Left colon (tissue), 2 donors: ENCODE data around the gene DNAJC15. TPM values are rescaled to one million over a fixed set of nuclear protein-coding genes. Genes with fewer than 3 reads are reported as not detected.
A peak's percentile ranks its signal among the peaks of the same experiment; 100 is the strongest.

ENCODE experiments used
- ATAC-seq: fragments of 200-7000 bp; cut with Tn5 transposase; one replicate; pipeline ENCODE4 v1.9.1; 2020; ENCODE audit warnings: mild to moderate bottlenecking, moderate library complexity
- DNase-seq, 2 donors: peaks; one replicate each; pipeline ENCODE4 v3.0.0-alpha.2; 2020
- intact Hi-C, 2 donors: fragments of 100-400 bp; cut with DNase I in 1 of 2; cut with micrococcal nuclease in 1 of 2; formaldehyde crosslinking; loops; one replicate each; pipeline versions ENCODE4 v1.11.2 to v1.14.0; 2022; cut with DNase I, micrococcal nuclease
- total RNA-seq, 2 donors: library from RNA; stranded (reverse); fragmentation: NEBNext Ultra II Directional; extraction: Animal tissue kit (Norgen Biotek cat#: 25700); gene quantifications; one replicate each; pipeline ENCODE4 v1.2.1, GENCODE V29; 2021
- donor health status: DM: no; HTN: no; CAD: no.
- donor health status: DM: yes; HTN: yes; CAD: no.

The DNAJC15 gene
- total RNA-seq, 2 donors from 2014 or later = 22.8 to 29.2 TPM

GRCh38 chr13:43110658-43111057, 87.3 kb downstream of the DNAJC15 start:
- ATAC-seq = peak; percentile 87
- DNase-seq = no peak
- intact Hi-C loops = no loop called here

GRCh38 chr13:43111559-43112400, 88.4 kb downstream of the DNAJC15 start:
- intact Hi-C loops = no loop called here
- ATAC-seq (no peak), DNase-seq (no peak)

GRCh38 chr13:43113603-43114002, 90.2 kb downstream of the DNAJC15 start:
- ATAC-seq (no peak), DNase-seq (no peak)
- intact Hi-C loops = no loop called here

DNA sequence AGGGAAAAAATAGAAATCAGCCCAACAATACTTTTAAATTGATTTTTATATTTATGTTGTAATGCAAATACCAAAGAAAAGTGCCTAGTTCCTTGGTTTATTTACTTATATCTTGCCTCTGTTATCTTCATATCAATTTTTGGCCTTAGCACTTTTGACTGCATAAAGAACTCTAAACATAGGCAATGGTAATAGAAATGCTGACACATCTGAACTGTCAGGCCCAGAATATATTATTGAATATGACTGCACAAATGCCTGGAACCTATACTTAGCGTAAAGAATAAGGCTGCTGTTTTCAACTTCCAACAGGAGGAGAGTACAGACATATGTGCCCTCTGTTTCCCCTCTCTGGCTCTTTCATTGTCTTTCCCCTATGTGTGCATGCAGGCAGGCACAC, 91.1 kb downstream of the DNAJC15 start:
- ATAC-seq = no peak
- intact Hi-C loops = no loop called here
- no peak for DNase-seq

GRCh38 chr13:43115141-43115540, 91.8 kb downstream of the DNAJC15 start:
- no peak for ATAC-seq
- DNase-seq = no peak
- intact Hi-C loops = no loop called here

GRCh38 chr13:43116242-43116641, 92.9 kb downstream of the DNAJC15 start:
- intact Hi-C loops = no loop called here
- DNase-seq (no peak), ATAC-seq (no peak)

GRCh38 chr13:43118521-43118920, 95.1 kb downstream of the DNAJC15 start:
- no peak for DNase-seq
- intact Hi-C loops = no loop called here
- ATAC-seq = no peak

DNA sequence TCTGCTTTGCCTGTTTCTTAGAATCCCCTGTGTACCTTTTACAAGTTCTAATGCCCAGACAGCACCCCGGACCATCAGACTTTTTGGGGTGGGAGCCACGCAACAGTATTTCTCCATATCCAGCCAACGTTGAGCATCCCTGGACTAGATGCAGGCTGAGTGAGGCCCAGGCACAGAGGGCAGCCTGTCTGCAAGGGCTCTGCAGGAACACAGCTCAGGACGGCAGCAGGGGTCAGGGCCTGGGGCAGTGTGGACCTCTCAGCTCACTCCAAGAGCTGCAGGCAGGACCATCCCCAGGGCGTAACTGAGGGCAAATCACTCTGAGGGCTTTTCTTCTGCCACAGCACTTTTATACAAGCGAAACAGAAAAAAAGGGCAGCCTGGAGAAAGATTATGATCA, 95.8 kb downstream of the DNAJC15 start:
- no peak for DNase-seq
- no peak for ATAC-seq
- intact Hi-C loops = no loop called here

- no peak for DNase-seq
These were observed 99.4 kb downstream of the DNAJC15 start for GRCh38 chr13:43122791-43123190.

DNA sequence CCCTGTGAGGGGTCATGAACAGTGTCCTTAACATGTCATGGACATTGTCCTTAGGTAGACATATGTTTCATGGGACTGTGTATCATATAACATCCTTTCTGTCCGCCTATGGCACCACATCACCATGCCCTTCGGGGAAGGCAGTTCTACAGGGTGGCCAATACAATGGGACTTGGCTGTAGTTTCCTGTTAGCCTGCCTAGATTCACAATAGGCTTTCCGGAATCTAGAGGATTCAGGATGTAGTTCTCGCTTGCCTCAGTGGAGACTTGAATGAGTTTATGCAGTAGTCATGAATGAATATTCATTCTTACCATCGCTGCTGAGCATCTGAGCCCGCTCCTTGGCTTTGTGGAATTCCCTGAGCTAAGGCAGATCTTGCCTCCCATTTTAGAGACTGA, 100.5 kb downstream of the DNAJC15 start:
- ATAC-seq = no peak
- intact Hi-C loops = no loop called here
- DNase-seq = no peak

More at GRCh38 chr13:43122791-43123190, 99.4 kb downstream of the DNAJC15 start:
- ATAC-seq = no peak
- intact Hi-C loops = no loop called here

DNA sequence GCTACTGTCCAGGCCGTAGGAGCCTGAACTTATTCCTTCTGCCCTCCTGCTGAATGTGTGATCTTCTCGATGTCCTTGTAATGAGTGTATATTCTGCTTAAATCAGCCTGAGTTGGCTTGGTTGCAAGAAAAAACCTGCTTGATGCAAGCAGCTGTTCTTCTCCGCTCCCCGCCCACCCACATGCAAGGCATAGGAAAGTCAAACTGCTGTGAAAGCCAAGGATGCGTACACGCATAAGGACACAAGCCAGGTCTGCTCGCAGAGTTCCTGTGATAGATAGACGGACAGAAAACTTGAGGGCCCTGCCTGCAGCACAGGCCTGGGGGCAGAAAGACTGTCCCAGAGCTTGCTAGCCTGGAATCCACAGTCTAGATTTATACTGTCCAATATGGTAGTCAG, 101.1 kb downstream of the DNAJC15 start:
- no peak for ATAC-seq

GRCh38 chr13:43126420-43126819, 103.0 kb downstream of the DNAJC15 start:
- intact Hi-C loops = no loop called here
- DNase-seq (no peak), ATAC-seq (no peak)

More for the DNA sequence above, 101.1 kb downstream of the DNAJC15 start:
- DNase-seq = no peak
- intact Hi-C loops = no loop called here

GRCh38 chr13:43127103-43127798, 103.9 kb downstream of the DNAJC15 start:
- no peak for ATAC-seq
- DNase-seq = no peak
- intact Hi-C loops = no loop called here

- ATAC-seq (no peak), DNase-seq (no peak)
- intact Hi-C loops = no loop called here
These were observed 104.4 kb downstream of the DNAJC15 start for GRCh38 chr13:43127827-43128226.

- intact Hi-C loops = no loop called here
- ATAC-seq = no peak
- peak; percentile 13 to 36 for DNase-seq
These were observed 105.1 kb downstream of the DNAJC15 start for GRCh38 chr13:43128504-43128961.

DNA sequence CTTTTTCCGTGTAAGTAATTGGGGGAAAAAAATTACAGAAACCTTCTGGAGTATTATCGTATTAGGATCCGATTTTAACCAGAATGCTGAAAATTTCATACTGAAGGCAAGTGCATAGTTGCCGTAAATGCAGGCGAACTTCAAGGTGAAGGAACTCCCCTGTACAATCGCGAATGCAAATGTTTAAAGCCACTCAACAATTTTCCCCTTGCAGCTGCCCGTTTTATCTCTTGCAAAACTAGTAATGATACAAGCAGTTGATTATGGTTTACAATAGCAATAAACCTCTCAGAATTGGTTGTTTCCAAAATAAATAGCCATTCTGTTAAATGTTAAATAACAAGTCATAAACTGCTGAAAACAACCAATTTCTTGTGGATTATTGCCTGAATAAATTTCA, 105.7 kb downstream of the DNAJC15 start:
- intact Hi-C loops = no loop called here
- DNase-seq (no peak), ATAC-seq (no peak)

DNA sequence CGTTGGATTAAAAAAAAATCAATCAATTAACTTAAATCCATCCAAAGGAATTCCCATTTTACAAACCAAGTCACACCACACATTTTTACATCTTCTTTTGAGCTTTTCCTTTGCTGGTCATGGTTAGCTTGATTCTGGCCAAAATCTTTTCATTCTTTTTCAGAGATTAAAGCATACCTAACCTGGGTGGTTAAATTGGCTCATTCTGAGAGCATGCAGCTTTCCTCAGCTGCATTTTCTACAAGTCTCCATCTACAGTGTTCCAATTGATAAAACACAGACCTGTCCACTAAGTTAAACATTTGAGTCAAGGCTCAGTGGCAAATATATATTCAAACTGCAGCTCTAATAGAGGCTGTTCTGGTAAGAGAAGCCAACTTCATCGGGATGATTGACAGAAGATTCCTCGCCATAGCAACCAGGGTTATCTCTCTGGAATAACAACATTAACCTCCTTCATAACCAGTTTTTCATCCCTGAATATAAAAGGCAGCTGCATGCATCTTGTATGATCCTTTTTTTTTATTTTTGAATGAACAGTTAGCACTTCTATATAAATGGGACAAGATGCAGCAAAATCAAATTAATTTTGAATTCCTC, 106.2 kb downstream of the DNAJC15 start:
- no peak for DNase-seq
- intact Hi-C loops = no loop called here
- ATAC-seq = no peak

DNA sequence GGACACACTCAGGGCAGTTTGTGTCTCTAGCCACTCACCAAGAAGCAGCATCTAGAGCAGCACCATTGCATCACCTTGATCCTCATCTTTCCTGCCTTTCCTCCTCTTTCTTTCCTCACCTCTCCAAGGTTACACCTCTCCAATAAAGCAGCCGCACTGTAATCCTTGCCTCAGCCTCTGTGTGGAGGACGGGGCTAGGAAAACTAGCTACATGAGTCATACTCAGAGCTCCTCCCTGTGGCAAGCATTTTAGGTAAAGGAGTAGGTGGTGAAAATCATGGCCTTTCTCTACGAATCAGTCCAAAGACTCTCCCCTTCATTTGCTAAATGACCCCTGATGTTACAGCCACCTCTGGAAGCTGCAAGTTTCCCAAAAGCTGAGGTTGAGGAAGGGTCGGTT, 108.9 kb downstream of the DNAJC15 start:
- ATAC-seq = peak; percentile 97
- DNase-seq = peak in 1 of 2 donors; percentile 24
- intact Hi-C loops = no loop called here

DNA sequence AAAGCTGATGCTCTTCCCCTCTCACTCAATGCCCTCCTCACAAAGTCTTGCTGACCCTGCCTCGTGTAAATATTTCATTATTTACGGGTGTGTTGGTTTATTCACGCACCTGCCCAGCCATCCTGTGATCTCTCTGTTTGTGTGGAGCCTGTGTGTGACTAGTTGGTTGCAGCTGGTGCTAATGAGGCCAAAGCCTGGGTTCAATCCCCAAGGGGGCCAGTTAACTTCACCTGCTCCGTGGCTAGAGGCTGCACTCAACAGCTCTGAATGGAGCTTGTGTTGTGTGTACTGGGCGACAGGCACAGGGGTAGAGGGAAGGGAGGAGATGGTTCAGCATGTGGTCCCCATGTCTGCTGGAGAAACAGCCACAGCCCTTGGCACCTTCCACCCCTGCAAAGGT, 109.5 kb downstream of the DNAJC15 start:
- no peak for ATAC-seq
- intact Hi-C loops = no loop called here
- no peak for DNase-seq

- intact Hi-C loops = no loop called here
- DNase-seq (no peak), ATAC-seq (no peak)
These were observed 110.4 kb downstream of the DNAJC15 start for GRCh38 chr13:43133792-43134191.
